M059J (cell line): Measurements from ENCODE around the gene RC3H2. TPM values are rescaled to one million over a fixed set of nuclear protein-coding genes. Genes with fewer than 3 reads are reported as not detected.
A peak's percentile ranks its signal among the peaks of the same experiment; 100 is the strongest.
"Not testable (repeated sequence)": the region's sequence is repeated elsewhere in the genome, so short reads cannot be mapped to it uniquely, and the experiment has no call there.

Experiments
- DNase-seq: peaks from one replicate; pipeline ENCODE4 v3.0.0-alpha.2; 2012; ENCODE audit warnings: low read depth
- total RNA-seq: library from RNA; depleted of rRNA; stranded (reverse); fragments of >200 nt; shearing (Covaris generic); gene quantifications from 2 replicates; pipeline ENCODE4 v1.2.3, GENCODE V29; 2014

The RC3H2 gene
- total RNA-seq, 1 experiment from 2014 or later = 52.7 TPM

DNA sequence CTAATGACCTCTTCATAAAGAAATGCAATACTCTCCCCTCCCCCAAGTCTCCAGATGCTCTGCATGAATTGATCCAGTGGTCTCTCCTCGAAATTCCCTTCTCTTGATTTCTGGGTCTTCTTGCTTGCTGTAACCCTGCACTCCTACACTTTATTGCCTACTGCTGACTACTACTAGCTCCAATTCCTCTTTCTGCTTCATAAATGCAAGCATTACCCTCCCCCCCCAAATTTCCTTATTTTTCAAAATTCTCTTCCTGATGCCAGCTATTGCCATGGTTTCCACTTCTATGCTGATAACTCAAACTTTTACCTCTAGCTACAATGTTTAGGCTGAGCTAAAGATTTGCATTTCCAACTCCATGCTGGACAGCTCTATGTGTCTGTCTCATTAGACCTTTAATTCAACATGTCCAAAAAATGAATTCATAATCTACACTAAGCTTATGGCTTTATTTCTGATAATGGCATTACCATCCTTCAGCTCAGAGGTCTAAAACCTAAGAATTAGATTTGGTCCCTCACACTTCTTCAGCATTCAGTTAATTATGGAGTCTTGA is 24.7 kb upstream of the RC3H2 start:
- DNase-seq = no peak

DNA sequence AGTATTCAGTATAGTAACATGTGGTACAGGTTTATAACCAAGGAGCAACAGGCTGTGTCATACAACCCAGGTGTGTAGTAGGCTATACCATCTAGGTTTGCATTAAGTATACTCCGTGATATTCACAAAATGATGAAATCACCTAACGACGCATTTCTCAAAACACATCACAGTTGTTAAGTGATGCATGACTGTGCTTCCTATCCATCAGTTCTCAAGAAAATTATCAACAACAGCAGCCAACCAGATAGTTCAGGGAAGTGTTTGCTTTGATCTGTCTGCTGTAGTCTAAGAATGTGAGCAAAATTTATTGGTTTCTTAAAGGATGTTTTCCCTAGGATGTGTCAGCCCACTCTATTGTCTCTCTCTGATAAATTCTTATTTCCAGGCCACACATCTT is 18.8 kb upstream of the RC3H2 start:
- DNase-seq = no peak

DNA sequence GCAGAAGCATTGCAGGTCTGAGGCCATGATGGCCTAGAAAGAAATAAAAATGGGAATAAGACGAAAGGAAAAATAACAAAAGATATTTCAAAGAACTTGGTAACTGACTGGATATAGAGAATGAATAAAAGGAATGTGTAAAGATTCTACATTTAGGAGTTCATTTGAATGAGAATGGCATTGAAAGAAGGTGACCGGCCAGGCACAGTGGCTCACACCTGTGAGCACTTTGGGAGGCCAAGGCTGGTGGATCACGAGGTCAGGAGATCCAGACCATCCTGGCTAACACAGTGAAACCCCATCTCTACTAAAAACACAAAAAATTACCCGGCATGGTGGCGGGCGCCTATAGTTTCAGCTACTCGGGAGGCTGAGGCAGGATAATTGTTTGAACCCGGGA is 17.6 kb upstream of the RC3H2 start:
- DNase-seq = no peak

DNA sequence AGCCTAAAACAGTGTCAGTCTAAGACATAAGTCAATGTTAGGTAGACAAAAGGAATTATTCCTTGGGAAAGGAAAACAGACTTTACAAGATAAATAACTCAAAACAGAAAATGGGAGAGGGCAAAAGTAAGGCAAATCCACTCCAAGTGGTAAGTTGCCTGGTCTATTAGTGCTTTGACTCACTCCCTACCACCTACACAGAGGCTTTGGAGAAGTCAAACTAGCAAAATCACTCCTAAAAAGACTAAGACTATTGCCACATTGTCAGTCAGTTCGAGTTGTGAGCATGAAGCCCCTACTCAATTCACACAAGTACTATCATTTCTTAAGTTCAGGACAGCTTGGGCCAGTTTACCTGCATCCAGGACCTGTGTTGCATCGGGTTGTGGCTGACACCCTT is 13.2 kb upstream of the RC3H2 start:
- DNase-seq = no peak

DNA sequence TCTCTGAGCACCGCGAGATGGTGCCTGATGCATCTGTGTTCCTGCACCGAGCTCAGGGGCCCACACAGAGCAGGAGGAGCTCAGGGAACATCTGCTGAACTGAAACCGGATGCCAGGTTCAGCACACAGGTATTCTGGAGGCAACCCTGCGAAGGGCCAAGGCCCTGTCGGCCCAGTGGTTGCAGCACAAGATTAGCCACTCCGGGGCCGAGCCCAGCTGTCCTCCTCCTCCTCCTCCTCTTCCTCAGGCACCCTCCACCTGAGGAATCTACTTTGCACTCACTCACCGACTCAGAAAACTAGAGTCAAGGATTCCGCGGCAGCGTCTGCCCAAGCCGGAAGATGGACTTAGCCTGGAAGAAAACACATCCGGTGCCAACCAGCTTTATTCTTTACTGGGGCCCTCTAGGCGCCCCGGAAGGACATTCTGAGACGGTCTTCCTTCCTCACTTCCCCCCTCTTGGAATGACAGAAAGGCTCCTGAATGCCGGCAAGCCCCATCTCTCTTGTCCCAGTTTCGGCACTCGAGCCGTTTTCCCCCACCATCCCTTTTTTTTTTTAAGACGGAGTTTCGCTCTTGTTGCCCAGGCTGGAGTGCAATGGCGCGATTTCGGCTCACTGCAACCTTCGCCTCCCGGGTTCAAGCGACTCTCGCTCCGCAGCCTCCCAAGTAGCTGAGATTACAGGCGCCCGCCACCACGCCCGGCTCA is 8.0 kb upstream of the RC3H2 start, which contains the start of gene ZBTB6:
ZBTB6 (minus strand) TSS at position 360 of the 710 bp plus-strand sequence. CDS start 1,251 bp downstream, outside the sequence.
- DNase-seq = peak; percentile 92

DNA sequence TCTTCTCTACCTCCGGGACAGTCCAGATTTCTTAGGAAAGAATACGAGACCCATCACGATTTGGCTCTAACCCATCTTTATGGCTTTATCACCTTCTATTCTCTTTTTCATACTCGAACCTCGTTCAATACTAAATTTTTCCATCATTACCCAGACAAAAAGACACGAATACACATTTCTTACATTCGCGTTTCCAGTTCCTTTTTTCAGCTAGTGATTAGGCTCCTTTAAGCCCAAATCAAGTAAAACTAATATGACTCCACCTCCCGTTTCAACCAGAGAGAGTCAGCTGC is 7.5 kb upstream of the RC3H2 start:
- no peak for DNase-seq

DNA sequence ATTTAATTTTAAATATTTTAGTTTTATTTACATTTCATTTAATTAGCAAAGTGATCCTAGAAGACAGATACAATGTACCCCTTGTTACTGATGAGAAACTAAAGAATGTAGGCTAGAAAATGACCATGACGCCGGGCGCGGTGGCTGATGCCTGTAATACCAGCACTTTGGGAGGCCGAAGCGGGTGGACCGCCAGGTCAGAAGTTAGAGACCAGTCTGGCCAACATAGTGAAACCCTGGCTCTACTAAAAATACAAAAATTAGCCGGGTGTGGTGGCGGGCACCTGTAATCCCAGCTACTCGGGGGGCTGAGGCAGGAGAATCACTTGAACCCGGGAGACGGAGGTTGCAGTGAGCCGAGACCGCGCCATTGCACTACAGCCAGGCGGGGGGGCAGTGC is 963 bp upstream of the RC3H2 start:
- DNase-seq = not testable (repeated sequence)

DNA sequence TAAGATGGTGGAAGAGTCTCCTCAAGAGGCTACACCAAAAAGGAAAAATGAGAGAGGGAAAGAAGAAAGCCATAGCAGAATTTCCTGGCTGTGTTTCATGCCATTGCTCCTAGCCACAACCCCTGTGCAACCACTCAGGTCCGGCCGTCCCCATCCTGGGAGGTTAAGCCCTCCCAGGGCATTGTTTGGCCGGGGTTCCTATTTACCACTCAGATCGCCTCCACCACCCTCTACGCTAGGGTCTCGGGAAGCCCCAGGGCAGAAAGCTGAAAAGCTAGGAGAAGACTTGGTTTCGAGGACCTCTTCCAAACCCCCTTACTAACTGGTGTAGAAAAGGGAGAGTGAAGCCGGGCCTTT is 715 bp downstream of the RC3H2 start:
- DNase-seq = peak; percentile 72

DNA sequence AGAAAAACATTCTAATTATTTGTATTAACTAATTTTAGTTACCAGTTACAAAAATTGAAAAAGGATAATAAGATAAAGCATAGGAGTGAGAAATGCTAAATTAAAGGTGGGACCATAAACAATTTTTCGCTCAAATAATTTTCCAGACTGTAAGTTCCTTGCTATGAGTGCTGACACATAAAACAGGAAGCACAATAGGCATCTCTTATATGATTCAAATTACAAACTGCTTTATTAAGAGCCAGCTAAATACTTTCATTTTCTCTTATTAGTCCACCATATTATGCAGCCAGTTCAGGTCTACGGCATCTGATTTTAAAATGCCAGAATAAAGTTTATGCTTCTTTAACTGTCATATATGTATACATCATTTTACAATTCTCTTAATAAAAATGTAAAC is 4.4 kb downstream of the RC3H2 start:
- peak; percentile 31 for DNase-seq

DNA sequence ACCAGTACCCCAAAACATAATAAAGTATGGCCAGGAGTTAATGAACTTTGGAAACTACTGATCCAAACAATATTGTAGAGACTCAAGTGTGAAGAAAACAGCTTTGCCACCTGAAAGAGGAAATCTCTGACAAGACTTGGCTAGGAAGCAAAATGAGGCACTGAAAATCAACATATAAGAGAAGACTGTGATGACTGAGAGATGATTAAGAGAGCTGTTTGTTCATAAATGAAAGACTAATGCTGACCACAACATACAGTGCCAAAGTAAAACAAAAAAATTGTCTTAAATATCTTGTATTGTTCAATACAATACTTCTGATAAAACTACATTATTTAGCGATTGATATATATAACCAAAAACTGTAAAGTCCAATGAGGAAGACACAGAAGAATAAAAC is 7.2 kb downstream of the RC3H2 start:
- peak; percentile 25 for DNase-seq

DNA sequence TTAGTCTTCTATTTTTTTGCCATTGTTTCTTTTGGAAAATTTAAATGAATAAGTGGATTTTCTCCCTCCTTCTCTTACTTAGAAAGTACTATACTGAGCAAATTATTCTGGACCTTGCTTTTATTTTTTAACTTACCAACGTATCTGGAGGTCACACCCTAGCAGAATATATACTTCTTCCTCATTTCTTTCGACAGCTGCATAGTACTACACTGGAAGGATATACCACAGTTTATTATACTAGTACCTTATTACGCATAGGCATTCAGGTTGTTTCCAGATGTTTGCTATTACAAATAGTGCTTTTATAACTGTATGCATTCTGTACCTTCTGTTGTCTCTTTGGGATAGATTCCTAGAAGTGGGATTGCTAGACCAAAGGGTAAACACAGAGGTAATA is 16.7 kb downstream of the RC3H2 start:
- no peak for DNase-seq

DNA sequence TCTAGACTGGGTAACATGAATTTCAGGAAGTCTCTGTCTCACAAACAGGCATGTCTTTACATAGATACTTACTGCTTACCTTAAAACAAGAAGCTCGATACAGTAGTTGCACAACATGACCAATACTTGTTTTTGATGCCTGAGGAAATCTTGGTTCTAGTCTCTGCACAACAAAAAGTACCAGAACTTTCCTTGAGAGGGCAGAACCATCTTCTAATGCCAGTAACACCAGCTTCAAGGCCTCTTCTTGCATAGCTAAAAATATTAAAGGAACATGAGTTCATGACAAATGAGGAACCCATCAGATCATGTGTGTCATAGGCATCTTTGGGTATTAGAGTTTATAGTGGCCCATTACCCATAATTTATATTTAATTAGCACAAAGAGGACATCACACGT is 22.0 kb downstream of the RC3H2 start:
- no peak for DNase-seq

DNA sequence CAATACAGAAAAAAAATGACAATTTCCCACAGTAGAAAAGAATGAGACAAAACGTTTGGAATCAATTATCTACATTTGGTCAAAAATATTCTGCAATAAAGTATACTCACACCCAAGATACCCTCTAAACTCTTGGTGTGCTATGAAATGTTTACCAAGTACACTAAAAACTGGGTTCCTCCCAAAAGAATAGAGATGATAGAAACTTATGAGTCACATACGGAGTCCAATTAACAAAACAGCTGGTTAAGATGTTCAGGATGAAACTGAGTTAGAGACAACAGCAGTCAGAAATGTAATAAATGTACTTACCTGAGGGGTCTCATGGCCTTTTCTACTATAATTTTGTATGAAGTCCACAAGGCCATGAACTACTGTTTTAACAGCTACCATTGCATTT is 25.7 kb downstream of the RC3H2 start:
- DNase-seq = no peak

DNA sequence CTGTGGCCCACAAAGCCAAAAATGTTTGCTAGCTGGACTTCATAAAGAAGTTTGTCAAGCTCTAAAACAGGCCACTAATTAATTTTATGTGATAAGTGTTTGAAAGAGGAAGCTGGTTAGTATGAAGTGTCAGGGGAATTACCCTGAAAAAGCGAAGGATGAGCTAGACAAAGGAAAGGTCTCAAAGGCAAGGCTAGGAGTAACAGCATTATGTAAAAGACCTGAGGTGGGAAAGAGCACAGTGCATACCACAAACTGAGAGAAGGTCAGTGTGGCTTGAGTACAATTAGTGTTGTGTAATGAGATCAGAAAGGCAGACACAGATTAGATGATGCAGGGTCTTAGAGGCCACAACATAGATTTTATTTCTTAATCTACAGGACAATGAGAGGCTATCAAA is 29.6 kb downstream of the RC3H2 start:
- no peak for DNase-seq

DNA sequence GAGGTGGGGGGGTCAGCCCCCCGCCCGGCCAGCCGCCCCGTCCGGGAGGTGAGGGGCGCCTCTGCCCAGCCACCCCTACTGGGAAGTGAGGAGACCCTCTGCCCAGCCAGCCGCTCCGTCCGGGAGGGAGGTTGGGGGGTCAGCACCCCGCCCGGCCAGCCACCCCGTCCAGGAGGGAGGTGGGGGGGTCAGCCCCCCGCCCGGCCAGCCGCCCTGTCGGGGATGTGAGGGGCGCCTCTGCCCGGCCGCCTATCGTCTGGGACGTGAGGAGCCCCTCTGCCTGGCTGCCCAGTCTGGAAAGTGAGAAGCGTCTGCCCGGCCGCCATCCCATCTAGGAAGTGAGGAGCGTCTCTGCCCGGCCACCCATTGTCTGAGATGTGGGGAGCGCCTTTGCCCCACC is 37.9 kb downstream of the RC3H2 start:
- DNase-seq = not testable (repeated sequence)

DNA sequence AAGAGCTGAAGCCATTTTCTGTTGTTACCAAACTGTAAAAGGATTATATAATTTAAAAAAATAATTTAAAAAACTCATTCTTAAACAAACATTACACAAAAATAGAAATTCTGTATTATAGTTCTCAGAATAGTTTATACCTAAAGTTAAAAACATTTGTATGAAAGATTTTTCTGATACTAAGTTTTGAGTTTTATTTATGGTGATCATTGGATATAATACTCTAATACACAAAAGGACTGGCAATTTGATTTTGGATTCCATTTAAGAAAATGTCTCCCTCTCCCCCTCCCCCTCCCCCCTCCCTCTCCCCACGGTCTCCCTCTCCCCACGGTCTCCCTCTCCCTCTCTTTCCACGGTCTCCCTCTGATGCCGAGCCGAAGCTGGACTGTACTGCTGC is 39.1 kb downstream of the RC3H2 start:
- DNase-seq = no peak

DNA sequence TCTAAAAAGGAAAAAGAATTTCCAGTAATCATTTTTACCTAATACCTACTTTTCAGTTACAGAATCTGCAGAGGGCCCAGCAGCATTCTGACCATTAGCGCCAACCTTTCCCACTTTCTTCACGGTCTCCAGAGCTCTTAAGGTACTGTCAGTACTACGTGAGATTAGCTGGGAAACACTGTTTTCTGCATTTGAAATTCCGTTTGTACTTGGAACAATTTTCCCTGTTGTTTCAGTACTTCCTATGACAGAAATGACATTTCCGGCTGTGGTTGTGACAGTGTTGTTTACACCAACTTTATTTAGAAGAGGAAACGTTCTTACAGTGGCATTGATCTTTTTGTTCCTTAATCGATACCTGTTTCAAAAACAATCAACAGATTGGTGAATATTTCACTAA is 39.9 kb downstream of the RC3H2 start:
- DNase-seq = no peak

DNA sequence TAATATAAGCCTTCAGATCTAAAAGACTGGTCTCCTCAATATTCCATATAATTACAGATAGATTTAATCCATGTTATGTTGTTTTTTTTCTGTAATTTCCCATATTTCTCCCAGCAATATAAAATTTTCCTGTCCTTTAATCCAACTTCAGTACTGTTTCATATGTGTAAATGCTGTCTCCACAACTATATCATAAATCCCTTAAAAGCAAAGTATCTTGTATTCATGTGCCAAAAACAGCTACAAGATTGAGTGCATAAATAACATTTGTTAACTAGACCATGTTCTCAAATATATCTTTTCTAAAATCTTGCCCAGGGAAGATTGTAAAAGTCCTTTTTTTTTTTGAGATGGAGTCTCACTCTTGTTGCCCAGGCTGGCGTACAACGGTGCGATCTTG is 41.8 kb downstream of the RC3H2 start:
- DNase-seq = no peak

DNA sequence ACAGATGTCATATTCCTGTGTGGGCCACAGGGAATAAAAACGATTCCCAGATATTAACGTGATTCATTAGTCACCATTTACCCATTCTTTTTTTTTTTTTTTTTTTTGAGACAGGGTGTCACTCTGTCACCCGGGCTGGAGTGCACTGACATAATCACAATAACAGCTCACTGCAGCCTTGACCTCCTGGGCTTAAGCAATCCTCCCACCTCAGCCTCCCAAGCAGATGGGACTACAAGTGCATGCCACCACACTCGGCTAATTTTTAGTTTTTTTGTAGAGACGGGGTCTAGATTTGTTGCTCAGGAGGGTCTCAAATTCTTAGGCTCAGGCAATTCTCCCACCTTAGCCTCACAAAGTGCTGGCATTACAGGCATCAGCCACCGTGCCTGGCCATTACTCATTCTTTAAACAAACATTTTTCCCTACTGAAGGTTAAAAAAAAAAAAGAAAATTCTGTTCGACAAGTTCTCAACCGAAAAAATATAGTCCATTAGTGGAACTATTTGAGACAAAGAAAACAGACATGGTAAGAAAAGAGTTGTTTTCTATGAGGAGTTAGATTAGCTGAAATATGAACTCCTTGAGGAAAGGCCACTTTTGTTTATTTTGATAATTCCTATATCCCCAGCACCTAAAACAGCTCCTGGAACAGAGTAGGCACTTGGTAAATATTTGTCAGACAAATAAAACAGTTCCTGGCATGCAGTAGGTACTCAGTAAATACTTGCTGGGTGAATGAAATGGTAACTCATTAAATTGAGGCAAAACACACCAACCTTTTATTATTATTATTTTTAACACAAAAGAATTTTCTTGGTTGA is 44.6 kb downstream of the RC3H2 start:
- DNase-seq = peak; percentile 18

DNA sequence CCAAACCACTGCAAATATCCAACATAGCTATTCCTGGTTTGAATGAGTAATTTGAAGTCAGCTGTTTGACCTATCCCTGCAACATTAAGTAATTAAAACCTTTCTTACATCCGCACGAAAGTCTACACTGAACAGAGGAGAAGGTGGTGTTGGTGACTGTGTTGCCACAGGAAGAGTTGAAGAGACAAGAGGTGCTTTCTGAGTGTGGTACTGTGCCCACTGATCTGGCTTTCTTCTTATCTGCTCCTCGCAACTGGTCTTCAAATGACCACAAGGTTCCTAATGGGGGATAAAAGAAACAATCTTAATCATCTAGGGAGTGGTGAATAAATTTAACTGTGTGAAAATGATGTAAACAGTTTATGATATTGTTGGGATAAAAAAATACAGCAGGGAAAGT is 47.3 kb downstream of the RC3H2 start:
- no peak for DNase-seq

DNA sequence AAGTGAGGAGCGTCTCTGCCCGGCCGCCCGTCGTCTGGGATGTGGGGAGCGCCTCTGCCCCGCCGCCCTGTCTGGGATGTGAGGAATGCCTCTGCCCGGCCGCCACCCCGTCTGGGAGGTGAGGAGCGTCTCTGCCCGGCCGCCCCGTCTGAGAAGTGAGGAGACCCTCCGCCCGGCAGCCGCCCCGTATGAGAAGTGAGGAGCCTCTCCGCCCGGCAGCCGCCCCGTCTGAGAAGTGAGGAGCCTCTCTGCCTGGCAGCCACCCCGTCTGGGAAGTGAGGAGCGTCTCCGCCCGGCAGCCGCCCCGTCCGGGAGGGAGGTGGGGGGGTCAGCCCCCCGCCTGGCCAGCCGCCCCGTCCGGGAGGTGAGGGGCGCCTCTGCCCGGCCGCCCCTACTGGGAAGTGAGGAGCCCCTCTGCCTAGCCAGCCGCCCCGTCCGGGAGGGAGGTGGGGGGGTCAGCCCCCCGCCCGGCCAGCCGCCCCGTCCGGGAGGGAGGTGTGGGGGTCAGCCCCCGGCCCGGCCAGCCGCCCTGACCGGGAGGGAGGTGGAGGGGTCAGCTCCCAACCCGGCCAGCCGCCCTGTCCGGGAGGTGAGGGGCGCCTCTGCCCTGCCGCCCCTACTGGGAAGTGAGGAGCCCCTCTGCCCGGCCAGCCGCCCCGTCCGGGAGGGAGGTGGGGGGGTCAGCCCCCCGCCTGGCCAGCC is 52.9 kb downstream of the RC3H2 start:
- DNase-seq = not testable (repeated sequence)

DNA sequence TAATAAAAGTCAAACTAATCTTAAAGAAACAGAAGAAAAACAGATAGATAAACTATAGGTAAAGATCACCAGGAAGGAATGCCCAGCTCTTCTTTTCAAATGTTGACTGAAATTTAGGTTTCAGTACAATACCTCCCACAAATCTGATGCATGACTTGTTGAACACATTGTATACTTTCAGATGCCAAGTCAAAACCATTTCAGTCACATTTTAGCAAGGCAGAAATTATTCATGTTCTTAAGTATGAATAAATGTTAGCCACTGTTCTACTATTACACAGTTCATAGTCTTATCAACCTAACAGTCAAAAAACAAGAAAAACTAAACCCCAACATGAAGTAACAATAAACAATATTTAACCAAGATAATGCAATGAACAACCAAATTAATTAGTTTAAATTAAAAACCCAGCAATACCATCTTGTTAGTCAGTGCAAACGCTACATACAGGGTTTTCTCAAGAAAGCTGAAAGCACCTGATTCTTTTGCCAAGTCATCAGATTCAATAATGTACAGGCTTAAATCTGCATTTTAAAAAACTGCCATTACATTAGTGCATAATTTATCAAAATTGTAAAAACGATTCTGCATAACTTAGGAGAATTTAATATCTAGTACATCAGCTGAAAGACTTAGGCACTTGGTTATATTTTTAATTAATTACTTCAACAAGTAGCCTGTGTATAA is 56.8 kb downstream of the RC3H2 start:
- no peak for DNase-seq
